HG02943 (cell line): Measurements from ENCODE around the gene SH3RF3.
"Not testable (repeated sequence)": the region's sequence is repeated elsewhere in the genome, so short reads cannot be mapped to it uniquely, and the experiment has no call there.

Source experiments
- ATAC-seq: cut with Tn5 transposase; IDR thresholded peaks from one replicate; pipeline ENCODE4 v1.9.1; 2021; ENCODE audit warnings: mild to moderate bottlenecking, low read depth, moderate library complexity; ENCODE audit not compliant: unreplicated experiment

SH3RF3 gene

GRCh38 chr2:109523121-109523520, 394.1 kb downstream of the SH3RF3 start:
- no peak for ATAC-seq

- no peak for ATAC-seq
Observed at GRCh38 chr2:109523536-109524361, 394.7 kb downstream of the SH3RF3 start.

GRCh38 chr2:109525836-109526235, 396.8 kb downstream of the SH3RF3 start:
- no peak for ATAC-seq

DNA sequence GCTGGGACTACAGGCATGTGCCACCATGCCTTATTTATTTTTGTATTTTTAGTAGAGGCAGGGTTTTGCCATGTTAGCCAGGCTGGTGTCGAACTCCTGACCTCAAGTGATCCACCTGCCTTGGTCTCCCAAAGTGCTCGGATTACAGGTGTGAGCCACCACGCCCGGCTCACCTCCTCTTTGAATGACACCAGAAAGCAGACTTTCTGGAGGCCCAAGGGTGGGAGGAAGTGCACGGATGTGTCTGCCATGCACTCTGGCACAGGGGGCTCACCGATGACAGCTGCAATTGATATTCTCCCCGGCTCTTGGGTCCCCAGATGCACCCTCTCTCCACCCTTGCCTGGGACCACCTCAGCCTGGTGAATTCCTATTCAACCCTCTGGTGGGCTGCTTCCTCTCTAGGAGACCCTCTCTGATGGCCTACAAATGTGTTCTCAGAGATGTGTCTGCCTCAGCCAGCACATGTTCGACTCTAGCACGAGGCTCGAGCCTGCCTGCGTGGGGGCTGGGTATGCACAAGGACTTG, 397.5 kb downstream of the SH3RF3 start:
- no peak for ATAC-seq

DNA sequence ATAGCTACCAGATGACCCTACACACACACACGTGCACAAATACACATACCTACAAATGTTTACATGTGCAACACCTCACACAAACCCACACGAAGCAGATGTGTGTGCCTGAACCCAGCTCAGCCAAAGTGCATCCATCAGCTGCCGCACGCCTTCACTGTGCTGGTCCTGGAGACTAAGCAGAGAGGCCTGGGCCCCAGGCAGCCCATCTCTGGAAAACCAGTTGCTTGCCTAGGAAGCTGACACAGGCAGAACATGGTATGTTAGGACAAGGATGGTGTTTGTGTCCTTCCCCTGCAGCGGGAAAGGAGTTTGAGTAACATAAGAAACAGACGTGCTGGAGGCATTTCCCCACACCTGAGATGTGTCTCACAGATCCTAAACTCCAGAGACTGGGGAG, 398.1 kb downstream of the SH3RF3 start:
- ATAC-seq: no peak

DNA sequence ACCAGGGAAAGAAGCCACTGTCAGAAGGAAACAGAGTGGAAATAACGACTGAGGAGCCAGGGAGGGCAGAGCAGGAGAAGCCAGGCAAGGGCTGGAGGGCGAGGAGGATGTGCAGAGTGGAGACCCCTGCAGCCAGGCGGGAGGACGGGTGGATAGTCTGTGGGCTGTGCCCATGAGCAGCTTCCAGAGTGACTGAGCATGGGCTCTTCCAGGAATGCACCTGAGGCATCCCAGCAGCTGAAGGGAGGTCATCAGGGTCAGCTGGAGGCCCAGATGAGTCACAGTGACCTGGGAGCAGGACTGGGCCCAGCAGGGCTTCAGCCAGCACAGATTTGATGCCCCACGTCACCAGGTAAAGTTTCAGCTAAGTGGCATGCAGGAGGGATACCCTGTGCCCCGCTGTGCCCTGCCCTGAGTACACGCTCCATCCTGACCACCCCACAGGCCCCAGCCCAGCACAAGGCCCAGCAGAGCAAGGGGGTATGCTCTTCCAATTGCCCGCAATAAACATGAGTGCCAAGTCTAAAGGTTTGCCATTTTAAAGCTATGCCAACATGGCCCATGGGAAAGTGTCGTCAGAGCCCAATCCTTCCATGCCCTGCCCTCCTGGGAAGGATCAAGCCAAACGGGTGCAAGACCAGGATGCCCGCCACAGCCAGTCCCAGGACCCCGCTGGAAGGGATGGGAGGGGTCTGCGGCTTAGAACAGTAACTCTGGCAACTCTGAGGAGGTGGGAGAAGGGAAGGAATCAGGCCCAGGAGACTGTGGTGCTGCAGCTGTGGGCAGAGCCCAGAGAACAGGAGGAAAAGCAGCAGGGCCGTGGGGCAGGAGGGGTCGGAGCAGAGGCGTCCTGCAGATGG, 399.1 kb downstream of the SH3RF3 start:
- no peak for ATAC-seq

DNA sequence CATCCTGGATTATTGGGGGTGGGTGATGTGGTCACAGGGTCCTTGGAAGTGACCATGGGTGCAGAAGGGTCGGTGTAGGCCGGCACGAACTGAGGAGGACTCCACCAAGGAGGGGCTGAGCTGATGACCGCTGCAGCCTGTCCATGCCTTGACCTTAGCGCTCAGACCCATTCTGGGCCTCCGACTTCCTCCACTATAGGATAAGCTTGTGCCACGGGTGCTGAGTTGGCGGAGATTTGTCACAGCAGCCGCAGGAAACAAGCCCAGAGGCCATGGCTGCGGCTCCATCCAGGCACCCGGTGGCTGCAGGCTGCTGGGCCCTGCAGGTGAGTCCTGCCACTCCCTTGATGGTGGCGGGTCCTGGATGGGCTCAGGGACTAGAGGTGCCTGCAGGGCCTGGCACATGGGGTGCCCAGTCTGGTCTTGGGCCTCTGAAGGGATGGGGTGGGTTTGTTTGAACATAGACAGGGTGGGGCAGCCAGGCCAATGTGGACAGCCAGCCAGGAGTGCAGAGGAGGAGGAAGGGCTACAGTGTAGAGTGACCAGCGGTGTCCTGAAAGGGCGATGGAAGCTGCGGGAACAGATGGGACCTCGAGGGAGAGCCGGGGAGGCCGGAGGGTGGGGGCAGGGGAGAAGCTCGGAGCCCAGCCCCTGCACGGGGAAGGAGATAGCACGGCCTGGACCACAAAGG, 400.0 kb downstream of the SH3RF3 start:
- no peak for ATAC-seq

DNA sequence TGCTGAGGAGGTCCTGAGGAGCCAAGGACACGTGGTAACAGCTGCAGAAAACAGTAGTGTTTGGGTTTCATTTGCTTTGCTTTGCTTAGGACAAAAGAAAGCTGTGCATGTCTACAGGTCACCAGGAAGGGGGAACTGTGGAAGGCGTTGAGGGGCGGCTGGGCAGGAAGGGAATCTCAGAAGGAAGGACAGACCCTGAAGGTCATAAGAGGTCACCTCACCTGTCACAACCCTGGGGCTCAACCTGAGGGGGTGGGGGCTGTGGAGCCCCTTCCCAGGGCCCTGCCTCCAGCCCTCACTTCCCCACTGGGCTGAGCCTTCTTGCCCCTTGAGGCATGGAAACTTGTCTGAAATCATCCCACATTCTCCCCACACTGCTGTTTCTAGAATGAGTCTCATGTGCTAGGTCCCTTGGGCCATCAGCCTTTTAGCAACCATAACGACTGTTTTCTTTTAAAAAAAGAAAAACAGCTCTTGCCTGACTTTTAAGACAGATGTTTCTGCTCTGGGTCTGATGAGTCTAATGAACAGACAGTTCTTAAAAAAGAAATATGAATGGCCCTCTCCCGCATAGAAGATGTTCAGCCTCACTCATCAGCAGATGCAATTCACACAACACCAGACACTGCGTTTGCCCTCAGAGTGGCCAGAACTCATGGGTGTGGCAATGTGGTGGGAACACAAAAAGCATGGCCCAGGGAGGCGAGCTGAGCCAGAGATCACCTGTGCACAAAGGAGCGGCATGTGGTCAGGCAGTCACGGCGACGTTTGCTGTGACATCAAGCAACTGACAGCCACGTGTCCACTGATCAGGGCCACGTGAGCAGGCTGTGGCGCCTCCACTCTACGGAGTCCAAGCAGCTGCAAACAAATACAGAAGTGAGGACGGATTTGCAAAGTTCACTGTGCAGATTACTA, 400.8 kb downstream of the SH3RF3 start:
- no peak for ATAC-seq

DNA sequence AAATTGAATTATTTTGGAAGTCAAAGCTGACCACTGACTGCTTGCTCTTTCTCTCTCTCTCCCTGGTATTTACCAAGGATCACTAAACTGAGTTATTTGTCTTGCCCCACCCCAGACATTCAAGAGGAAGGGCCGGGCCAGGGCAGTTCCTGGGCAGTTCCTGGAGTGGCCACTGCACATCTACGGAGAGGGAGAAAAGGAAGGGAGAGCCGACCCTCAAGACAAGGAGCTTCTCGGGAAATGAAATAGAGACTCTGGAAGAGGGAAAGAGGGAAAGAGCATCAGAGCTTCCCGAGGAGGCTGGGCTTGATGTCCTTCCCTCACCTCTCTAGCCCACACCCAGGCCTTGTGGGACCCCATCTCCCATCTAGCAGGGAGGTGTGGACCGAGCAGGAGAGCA, 401.7 kb downstream of the SH3RF3 start:
- ATAC-seq: no peak

GRCh38 chr2:109531221-109531620, 402.2 kb downstream of the SH3RF3 start:
- ATAC-seq: no peak

DNA sequence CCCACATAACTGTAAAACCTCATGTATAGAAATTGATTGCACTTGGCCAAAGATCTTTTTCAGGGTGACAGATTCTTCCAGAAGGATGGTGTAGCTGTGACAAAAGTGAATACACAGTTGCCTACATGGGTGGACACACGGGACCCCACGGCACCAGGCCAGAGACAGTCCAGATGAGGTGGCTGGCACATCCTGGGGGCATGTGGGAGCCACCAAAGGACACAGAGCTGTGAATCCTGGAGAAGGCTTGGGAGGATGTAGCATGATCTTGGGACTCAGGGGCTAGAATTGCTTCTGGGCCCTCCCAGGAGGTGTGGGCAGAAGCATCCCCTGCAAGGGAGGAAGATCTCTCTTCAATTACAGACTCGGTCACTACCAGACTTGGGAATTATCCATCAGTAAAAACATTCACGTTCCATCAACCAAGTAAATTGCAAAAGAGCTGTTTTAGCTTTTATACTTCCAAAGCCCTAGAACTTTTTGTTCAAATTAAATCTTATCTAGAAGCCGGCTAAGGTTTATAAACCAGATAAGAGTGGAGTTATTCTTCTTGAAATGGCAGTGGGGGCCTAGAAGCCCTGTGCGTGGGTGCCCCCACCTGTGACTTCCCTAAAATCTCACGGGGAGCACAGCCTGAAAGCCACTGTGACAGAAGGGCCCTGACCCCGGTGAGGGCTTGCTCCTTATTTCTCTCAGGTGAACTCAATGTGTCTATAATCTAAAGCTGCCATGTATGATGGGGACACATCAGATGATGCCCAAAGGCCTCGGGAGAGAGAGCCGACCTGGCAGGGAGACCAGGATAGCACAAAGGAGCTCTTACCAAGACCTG, 403.1 kb downstream of the SH3RF3 start:
- ATAC-seq: no peak

DNA sequence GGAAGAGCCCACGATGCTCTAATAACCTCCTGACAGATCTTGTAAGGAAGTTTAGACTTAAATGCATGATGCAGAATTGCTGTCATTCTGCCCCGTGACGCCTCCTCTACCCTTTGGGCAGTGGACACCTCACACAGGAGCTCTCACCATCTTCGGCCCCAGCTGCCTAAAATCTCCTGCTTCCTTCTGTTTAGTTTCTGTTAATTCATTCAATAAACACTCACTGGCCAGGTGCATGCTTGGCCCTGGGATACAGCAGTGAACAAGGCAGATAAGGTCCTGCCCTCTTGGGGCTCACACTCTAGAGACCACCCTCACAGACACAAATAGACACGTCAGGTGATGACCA, 403.7 kb downstream of the SH3RF3 start:
- ATAC-seq: no peak

DNA sequence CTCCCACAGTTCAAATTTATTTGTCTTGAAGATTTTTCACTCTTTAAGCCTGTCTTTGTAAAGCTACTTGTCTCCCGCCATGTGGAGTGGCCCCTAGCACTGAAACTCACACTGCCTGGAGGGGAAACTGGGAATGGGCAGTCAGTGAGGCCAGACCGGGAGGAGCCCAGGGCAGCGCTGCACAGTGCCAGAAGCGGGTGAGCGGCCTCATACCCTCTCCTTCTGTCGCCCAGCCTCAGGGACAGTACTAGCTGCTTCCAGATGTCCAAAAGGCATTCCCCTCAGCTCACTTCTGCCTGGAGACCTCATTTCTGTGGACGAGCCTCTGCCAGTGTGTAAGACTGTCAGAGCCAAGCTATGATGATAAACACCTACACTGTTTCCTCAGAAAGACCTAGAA, 404.8 kb downstream of the SH3RF3 start:
- ATAC-seq: no peak

DNA sequence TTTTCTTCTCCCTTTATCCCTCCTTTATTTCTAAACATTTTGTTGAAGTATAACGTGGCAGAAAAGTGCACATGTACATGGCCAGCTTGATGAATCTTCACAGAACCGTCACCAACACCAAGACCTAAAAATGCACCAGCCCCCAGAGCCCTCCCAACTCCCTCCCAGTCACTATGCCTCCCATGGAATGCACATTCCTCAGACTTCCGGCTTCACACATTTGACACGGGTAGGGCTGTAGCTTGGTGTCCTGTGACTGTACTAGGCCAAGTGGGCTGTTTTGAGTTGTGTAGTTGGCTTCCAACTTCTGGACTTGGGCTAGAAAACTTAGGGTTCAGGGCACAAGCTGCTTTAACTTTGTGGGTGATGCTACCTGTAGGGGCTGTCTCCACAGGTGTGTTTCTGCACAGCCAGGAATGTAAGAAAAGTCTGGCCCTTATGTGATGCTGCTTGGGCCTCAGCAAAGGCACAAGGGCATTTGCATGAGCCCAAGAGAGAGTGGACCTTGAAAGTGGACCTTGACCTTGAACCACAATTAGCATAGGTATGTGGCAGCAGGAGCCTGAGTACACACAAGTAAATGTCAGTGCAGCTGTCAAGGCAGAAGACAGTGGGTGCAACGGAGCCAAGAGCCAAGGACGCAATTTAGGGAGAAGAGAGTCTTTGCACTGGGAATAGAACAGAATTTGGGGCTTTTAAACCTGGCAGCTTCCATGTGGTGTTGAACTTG, 406.4 kb downstream of the SH3RF3 start:
- ATAC-seq: no peak

- not testable (repeated sequence) for ATAC-seq
Observed at GRCh38 chr2:109536556-109536955, 407.6 kb downstream of the SH3RF3 start.

- ATAC-seq: no peak
Observed at GRCh38 chr2:109537565-109538222, 408.7 kb downstream of the SH3RF3 start.

DNA sequence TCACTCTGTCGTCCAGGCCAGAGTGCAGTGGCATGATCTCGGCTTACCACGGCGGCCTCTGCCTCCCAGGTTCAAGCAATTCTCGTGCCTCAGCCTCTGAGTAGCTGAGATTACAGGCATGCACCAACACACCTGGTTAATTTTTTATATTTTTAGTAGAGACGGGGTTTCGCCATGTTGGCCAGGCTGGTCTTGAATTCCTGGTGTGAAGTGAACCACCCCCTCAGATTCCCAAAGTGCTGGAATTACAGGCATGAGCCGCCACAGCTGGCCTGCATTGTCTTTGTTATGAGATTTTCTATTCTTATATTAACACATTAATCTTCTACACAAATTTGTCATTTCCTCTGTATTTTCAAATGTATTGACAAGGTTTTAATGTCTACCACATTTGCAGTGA, 409.5 kb downstream of the SH3RF3 start:
- ATAC-seq: no peak

DNA sequence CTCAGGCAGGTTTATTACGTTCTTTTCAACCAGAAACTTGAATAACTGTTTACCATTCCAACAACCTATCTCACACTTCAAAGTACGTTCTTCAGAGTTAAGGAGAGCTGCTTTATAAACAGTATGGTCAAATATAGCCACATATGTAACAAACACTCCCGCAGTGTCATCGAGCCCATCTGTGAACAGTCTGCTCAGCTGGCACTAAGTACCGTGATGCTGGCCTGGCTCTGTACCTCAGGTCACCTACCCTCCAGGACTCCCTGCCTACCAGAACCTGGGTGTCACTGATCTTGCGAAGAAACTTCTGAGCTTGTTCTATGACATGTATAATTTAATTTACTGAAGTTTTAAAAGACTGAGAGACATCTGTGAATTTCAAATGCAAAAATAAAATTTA, 413.4 kb downstream of the SH3RF3 start:
- ATAC-seq: no peak
